Kidney (tissue), 14 donors: Measurements from ENCODE around the gene WDR5. TPM values are rescaled to one million over a fixed set of nuclear protein-coding genes. Genes with fewer than 3 reads are reported as not detected.

Source experiments
- DNase-seq, 5 donors: peaks; one replicate each; pipeline ENCODE4 v3.0.0-alpha.2; 2013 to 2020
- FAIRE-seq: peaks from 2 replicates; lab custom pipeline; 2012; peaks lifted over from hg19 to GRCh38; lab: Jason Lieb, UNC
- H3K27ac ChIP-seq, 2 donors: one replicate each; pipeline ENCODE4 v1.7.0; 2013; ENCODE audit warnings: low read depth in 2 of 2, low read length in 2 of 2, inconsistent platforms in 1 of 2
- H3K27me3 ChIP-seq: one replicate; pipeline ENCODE4 v1.7.1; 2013; ENCODE audit warnings: low read length, inconsistent platforms; ENCODE audit not compliant: control insufficient read depth, insufficient read depth
- H3K36me3 ChIP-seq, 3 donors: one replicate each; pipeline versions ENCODE4 v1.7.0 to v1.7.1; 2013; ENCODE audit warnings: low read length in 3 of 3, control low read depth in 1 of 3, inconsistent platforms in 1 of 3; ENCODE audit not compliant: insufficient read depth in 3 of 3, control insufficient read depth in 2 of 3
- H3K4me1 ChIP-seq, 3 donors: one replicate each; pipeline versions ENCODE4 v1.7.0 to v1.7.1; 2013; ENCODE audit warnings: low read length in 3 of 3, inconsistent platforms in 1 of 3, low read depth in 1 of 3; ENCODE audit not compliant: control insufficient read depth in 2 of 3, insufficient read depth in 2 of 3
- H3K4me3 ChIP-seq, 3 donors: one replicate each; pipeline versions ENCODE4 v1.7.0 to v1.8.1; 2013; ENCODE audit warnings: low read length in 3 of 3, control low read depth in 1 of 3, inconsistent platforms in 1 of 3
- H3K9ac ChIP-seq, 3 donors: one replicate each; pipeline versions ENCODE4 v1.7.0 to v1.7.1; 2013; ENCODE audit warnings: low read length in 3 of 3, control low read depth in 1 of 3, inconsistent platforms in 1 of 3
- H3K9me3 ChIP-seq, 3 donors: one replicate each; pipeline versions ENCODE4 v1.7.0 to v1.7.1; 2013; ENCODE audit warnings: low read length in 3 of 3, control low read depth in 1 of 3, inconsistent platforms in 1 of 3; ENCODE audit not compliant: control insufficient read depth in 2 of 3, insufficient read depth in 1 of 3
- intact Hi-C: fragments of 100-400 bp; cut with DNase I; formaldehyde crosslinking; loops from one replicate; pipeline ENCODE4 v1.11.1; 2022
- polyA plus RNA-seq: library from polyadenylated mRNA; stranded (reverse); fragments of 350-450 nt; fragmentation: Illumina TruSeq; extraction: RNeasy Lipid Tissue Mini Kit (QIAGEN cat#74804); gene quantifications from one replicate; pipeline ENCODE4 v1.2.3, GENCODE V29; 2014; ENCODE audit warnings: low read depth, low replicate concordance; ENCODE audit not compliant: insufficient read depth
- total RNA-seq: library from RNA; stranded (reverse); fragmentation: NEBNext Ultra II Directional; extraction: Animal tissue kit (Norgen Biotek cat#: 25700); gene quantifications from one replicate; pipeline ENCODE4 v1.2.1, GENCODE V29; 2021
- TF ChIP-seq, protein P1 (sequence below): IDR thresholded peaks from 3 replicates; pipeline ENCODE4 v1.5.1; 2012; ENCODE audit warnings: mild to moderate bottlenecking, moderate library complexity, borderline replicate concordance; ENCODE audit not compliant: insufficient read depth; ENCODE audit errors: extremely low read depth
- donor health status: control.
- donor health status: control.
- donor health status: control.
- donor health status: control.
- donor health status: control.
- donor health status: DM: yes; HTN: yes; CAD: no.
- donor health status: Normal renal cell carcinoma (clear cell type).

Gene WDR5
- total and polyA plus RNA-seq, 2 donors from 2014 or later = 18.8 to 25.4 TPM

DNA sequence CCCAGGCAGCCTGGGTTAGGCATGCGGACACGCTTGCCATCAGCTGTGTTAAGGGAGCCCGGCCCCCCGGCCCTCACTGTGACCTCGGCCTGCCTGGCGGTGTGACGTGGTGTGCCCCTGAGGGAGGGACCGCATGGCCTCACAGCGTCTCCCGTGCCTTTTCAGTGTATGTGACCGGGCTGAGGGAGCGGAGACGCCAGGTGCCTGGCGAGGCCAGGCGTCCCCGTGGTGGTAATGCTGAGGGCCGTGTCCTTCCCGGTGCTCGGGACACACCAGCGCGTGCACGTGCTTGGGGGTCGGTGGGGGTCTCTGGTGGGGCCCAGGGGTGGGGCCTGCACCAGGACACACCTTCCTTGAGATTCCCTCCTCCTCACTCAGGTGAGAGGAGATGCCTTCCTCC lies 17.6 kb downstream of the WDR5 start:
- no peak for DNase-seq
- no peak overlapping the region for H3K4me3 ChIP-seq
- no peaks in the 10 kb centered on the region for H3K27me3 ChIP-seq
- no peak for FAIRE-seq
- H3K36me3 ChIP-seq = peaks cover 9 to 58% (median 34%) of the 10 kb centered on the region in 3 donors
- intact Hi-C loops = no loop called here
- H3K9me3 ChIP-seq = no peaks in the 10 kb centered on the region
- TF ChIP-seq, protein P1, sequence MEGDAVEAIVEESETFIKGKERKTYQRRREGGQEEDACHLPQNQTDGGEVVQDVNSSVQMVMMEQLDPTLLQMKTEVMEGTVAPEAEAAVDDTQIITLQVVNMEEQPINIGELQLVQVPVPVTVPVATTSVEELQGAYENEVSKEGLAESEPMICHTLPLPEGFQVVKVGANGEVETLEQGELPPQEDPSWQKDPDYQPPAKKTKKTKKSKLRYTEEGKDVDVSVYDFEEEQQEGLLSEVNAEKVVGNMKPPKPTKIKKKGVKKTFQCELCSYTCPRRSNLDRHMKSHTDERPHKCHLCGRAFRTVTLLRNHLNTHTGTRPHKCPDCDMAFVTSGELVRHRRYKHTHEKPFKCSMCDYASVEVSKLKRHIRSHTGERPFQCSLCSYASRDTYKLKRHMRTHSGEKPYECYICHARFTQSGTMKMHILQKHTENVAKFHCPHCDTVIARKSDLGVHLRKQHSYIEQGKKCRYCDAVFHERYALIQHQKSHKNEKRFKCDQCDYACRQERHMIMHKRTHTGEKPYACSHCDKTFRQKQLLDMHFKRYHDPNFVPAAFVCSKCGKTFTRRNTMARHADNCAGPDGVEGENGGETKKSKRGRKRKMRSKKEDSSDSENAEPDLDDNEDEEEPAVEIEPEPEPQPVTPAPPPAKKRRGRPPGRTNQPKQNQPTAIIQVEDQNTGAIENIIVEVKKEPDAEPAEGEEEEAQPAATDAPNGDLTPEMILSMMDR = no peak
- no peak overlapping the region for H3K27ac ChIP-seq
- no peak overlapping the region for H3K9ac ChIP-seq
- H3K4me1 ChIP-seq = peaks cover 0 to 2% (median 0%) of the 10 kb centered on the region in 3 donors

DNA sequence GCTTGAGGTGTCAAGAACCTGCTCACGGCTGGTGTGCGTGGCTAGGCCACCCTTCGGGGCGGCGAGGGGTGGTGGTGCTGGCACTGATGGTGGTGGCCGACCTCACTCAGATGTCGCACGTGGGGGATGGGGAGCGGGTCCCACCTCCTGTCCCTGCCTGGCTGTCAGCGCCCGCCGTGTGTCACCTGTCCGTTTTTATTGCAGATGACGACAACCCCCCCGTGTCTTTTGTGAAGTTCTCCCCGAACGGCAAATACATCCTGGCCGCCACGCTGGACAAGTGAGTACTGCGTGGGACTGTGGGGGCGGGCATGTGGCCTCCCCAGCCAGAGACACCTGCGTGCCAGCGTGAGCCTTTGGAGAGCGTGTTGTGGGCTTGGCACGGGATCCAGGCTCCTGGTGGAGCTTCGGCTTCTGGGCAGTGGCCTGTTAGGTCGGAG lies 18.4 kb downstream of the WDR5 start:
- TF ChIP-seq, protein P1 = no peak
- Histone ChIP-seq H3K4me3 (no peak overlapping the region), H3K9ac (no peak overlapping the region), H3K27me3 (no peaks in the 10 kb centered on the region), H3K27ac (no peak overlapping the region), H3K4me1 (peaks cover 0 to 2% (median 0%) of the 10 kb centered on the region in 3 donors), H3K36me3 (peaks cover 4 to 55% (median 28%) of the 10 kb centered on the region in 3 donors), H3K9me3 (no peaks in the 10 kb centered on the region)
- FAIRE-seq = no peak
- no peak for DNase-seq
- intact Hi-C loops = no loop called here

DNA sequence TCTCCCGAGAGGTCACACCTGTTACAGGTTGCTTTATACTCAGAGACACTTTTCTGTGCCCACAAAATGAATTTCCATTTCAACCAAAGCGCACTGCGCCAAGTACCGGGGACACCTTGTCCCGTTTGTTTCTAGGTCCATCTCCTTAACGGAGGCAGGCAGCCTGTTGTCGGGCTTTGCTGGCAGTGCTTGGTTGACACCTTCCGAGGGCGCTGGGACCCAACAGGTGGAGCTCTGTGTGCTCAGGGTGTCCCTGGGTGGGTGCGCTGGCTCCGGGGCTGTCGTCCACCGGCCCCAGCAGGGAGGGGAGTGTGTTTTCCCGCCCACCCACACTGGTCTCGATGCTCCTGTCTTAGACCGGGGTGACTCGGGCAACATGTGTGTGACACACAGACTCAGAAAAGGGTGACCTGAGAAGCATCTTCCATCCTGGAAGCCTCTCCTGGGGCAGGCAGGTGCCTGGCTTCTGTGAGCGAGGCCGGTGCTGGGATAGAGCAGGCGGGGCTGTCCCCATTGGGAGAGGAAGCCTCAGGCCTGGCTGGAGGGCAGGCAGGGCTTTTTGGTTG lies 20.0 kb downstream of the WDR5 start:
- Histone ChIP-seq H3K4me3 (no peak overlapping the region), H3K4me1 (peaks cover 0 to under 1% (median 0%) of the 10 kb centered on the region in 3 donors), H3K9me3 (no peaks in the 10 kb centered on the region), H3K36me3 (peaks cover 4 to 51% (median 20%) of the 10 kb centered on the region in 3 donors), H3K9ac (no peak overlapping the region), H3K27me3 (no peaks in the 10 kb centered on the region), H3K27ac (no peak overlapping the region)
- intact Hi-C loops = no loop called here
- TF ChIP-seq, protein P1 = no peak
- no peak for FAIRE-seq
- no peak for DNase-seq
